Uterus (tissue), 4 donors: ENCODE data around the gene DTD1. TPM values are rescaled to one million over a fixed set of nuclear protein-coding genes. Genes with fewer than 3 reads are reported as not detected.
A peak's percentile ranks its signal among the peaks of the same experiment; 100 is the strongest.

Experiments
- DNase-seq, 2 donors: peaks; one replicate each; pipeline ENCODE4 v3.0.0-alpha.2; 2019 to 2020
- H3K27ac ChIP-seq, 2 donors: fragments of 200-600 bp; sonication (generic); 1 replicate in 1 of 2; 2 replicates in 1 of 2; pipeline ENCODE4 v1.5.1; 2016 to 2018
- H3K27me3 ChIP-seq, 2 donors: fragments of 200-600 bp; sonication (generic); one replicate each; pipeline ENCODE4 v1.5.1; 2018 to 2019; ENCODE audit warnings: control low read depth in 1 of 2
- H3K36me3 ChIP-seq, 2 donors: fragments of 200-600 bp; sonication (generic); one replicate each; pipeline ENCODE4 v1.5.1; 2019; ENCODE audit warnings: control low read depth in 1 of 2
- H3K4me1 ChIP-seq, 2 donors: fragments of 200-600 bp; sonication (generic); one replicate each; pipeline ENCODE4 v1.5.1; 2018 to 2019; ENCODE audit warnings: control low read depth in 1 of 2
- H3K4me3 ChIP-seq, 2 donors: fragments of 200-600 bp; sonication (generic); 1 replicate in 1 of 2; 2 replicates in 1 of 2; pipeline ENCODE4 v1.5.1; 2018 to 2019; ENCODE audit warnings: mild to moderate bottlenecking in 1 of 2
- H3K9me3 ChIP-seq, 2 donors: fragments of 200-600 bp; sonication (generic); one replicate each; pipeline ENCODE4 v1.5.1; 2019; ENCODE audit warnings: control low read depth in 1 of 2
- POLR2A ChIP-seq, 2 donors: fragments of 450-650 bp; IDR thresholded peaks; one replicate each; pipeline ENCODE4 v1.6.1; 2016; ENCODE audit warnings: antibody characterized with exemption in 2 of 2, mild to moderate bottlenecking in 1 of 2, moderate library complexity in 1 of 2
- intact Hi-C: fragments of 100-400 bp; cut with DNase I; formaldehyde crosslinking; loops from one replicate; pipeline ENCODE4 v1.15.1; 2023; ENCODE audit warnings: low total_unique reads
- total RNA-seq, 4 donors: library from RNA; depleted of rRNA in 3 of 4; stranded (reverse); fragments of >200 nt in 3 of 4; gene quantifications; one replicate each; pipeline versions ENCODE4 v1.1.0 to v1.2.4, GENCODE V29; 2014 to 2023
- TF ChIP-seq, protein P1 (sequence below), 4 experiments: fragments of 200-600 bp in 2 of 4; fragments of 450-650 bp in 2 of 4; sonication (generic) in 2 of 4; IDR thresholded peaks; one replicate each; pipeline ENCODE4 v1.5.1; 2016 to 2019; ENCODE audit warnings: antibody characterized with exemption in 4 of 4, mild to moderate bottlenecking in 2 of 4, moderate library complexity in 1 of 4
- donor health status: DM: yes; HTN: yes; CAD: no.

DTD1 gene
- total RNA-seq, 4 donors from 2014 or later = 23.4 to 38.3 (median 30.7) TPM

DNA sequence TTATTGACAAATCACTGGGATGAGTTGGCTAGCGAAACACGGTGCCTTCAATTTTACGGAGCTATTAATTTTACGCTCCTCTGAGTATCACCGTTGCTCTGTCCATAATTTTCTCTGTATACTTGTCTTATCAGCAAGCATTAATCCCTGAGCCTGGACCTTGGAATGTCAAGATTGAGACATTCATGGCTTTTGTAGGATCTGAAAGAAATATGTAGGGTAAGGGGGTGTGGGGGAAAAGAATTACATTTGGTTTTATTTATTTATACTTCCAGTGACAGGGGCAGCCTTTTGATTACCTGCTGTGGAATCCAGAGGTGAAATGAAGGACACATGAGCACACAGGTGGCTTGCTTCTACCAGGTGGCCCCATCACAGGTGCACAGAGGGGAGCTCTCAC lies 46.6 kb downstream of the DTD1 start:
- H3K36me3 ChIP-seq = no peaks in the 10 kb centered on the region
- intact Hi-C loops = no loop called here
- no peak for DNase-seq
- H3K4me1 ChIP-seq = peaks cover 0 to 13% of the 10 kb centered on the region in 2 donors
- no peak for TF ChIP-seq POLR2A (IDR thresholded peaks at IDR 0.05)
- TF ChIP-seq, protein P1, sequence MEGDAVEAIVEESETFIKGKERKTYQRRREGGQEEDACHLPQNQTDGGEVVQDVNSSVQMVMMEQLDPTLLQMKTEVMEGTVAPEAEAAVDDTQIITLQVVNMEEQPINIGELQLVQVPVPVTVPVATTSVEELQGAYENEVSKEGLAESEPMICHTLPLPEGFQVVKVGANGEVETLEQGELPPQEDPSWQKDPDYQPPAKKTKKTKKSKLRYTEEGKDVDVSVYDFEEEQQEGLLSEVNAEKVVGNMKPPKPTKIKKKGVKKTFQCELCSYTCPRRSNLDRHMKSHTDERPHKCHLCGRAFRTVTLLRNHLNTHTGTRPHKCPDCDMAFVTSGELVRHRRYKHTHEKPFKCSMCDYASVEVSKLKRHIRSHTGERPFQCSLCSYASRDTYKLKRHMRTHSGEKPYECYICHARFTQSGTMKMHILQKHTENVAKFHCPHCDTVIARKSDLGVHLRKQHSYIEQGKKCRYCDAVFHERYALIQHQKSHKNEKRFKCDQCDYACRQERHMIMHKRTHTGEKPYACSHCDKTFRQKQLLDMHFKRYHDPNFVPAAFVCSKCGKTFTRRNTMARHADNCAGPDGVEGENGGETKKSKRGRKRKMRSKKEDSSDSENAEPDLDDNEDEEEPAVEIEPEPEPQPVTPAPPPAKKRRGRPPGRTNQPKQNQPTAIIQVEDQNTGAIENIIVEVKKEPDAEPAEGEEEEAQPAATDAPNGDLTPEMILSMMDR (IDR thresholded peaks at IDR 0.05) = no peak
- no peak overlapping the region for H3K4me3 ChIP-seq
- peak overlapping the region; percentile 17 to 63 for H3K27ac ChIP-seq
- no peaks in the 10 kb centered on the region for H3K27me3 ChIP-seq
- no peaks in the 10 kb centered on the region for H3K9me3 ChIP-seq

DNA sequence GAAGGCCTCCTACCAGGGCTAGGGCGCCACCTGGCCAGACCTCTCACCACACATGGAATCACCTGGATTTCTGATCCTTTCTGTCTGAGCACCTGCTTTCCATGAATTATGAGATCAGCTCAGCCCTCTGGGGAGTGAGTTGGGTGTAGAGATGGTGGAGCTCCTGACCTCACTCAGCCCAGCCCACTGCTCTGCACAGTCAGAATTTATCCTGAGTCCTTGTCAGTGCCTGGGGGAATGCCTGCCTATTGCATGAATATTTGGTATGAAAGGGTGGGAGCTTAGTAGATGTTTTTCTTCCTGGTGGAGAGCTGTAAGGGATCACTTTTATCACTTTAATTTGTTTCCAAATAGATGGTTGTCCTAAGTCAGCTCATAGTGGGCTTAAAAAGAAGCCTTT lies 47.5 kb downstream of the DTD1 start:
- no peaks in the 10 kb centered on the region for H3K9me3 ChIP-seq
- peaks cover 0 to 13% of the 10 kb centered on the region in 2 donors for H3K4me1 ChIP-seq
- TF ChIP-seq POLR2A (IDR thresholded peaks at IDR 0.05) = no peak
- TF ChIP-seq, protein P1 (IDR thresholded peaks at IDR 0.05) = no peak
- peak overlapping the region; percentile 63 to 67 for H3K27ac ChIP-seq
- DNase-seq = peak in 1 of 2 donors; percentile 52
- H3K4me3 ChIP-seq = no peak overlapping the region
- no peaks in the 10 kb centered on the region for H3K27me3 ChIP-seq
- H3K36me3 ChIP-seq = no peaks in the 10 kb centered on the region
- intact Hi-C loops = no loop called here

DNA sequence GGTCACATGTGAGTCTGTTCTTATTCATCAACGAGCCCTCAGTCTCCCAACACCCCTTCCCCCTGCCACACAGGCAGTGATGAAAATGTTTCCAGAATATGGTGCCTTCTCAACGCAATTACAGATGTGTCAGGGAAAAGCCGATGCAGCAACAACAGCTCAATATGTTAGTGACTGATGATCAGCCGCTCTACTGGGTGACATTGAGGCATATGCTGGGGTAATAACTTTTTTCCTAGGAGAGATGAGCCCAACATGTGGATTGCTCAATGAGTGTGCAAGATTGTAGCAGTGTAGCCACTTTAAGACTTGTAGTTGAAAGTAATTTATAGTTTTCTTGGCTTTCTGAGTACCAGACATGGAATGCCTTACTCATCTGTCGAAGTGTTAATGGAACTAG lies 49.4 kb downstream of the DTD1 start:
- H3K4me1 ChIP-seq = peaks cover 0 to 13% of the 10 kb centered on the region in 2 donors
- intact Hi-C loops = no loop called here
- H3K27me3 ChIP-seq = no peaks in the 10 kb centered on the region
- no peak for TF ChIP-seq POLR2A (IDR thresholded peaks at IDR 0.05)
- TF ChIP-seq, protein P1 (IDR thresholded peaks at IDR 0.05) = no peak
- H3K4me3 ChIP-seq = no peak overlapping the region
- no peaks in the 10 kb centered on the region for H3K36me3 ChIP-seq
- no peaks in the 10 kb centered on the region for H3K9me3 ChIP-seq
- no peak for DNase-seq
- peak overlapping the region; percentile 63 to 67 for H3K27ac ChIP-seq

DNA sequence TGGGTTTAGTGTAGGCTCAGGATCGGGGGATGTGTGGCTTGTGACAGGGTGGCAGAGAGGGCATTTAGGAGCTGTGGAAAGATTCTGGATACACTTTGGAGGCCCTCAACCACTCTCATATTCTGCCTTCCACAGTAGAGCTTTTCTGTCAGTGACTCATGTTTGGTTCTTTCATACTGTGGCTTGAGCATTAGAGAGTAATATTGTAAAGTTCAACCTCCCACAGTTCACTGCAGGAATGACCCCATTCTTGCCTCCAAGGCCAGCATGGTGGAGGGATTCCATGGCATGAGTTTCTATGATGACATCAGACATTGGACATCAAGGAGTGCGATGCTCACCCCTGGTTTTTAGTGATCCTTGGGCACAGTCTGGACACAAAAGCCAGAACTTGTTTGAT lies 50.9 kb downstream of the DTD1 start:
- peaks cover 0 to 6% of the 10 kb centered on the region in 2 donors for H3K4me1 ChIP-seq
- peak overlapping the region; percentile 17 to 63 for H3K27ac ChIP-seq
- no peak for DNase-seq
- intact Hi-C loops = no loop called here
- H3K27me3 ChIP-seq = no peaks in the 10 kb centered on the region
- no peaks in the 10 kb centered on the region for H3K9me3 ChIP-seq
- TF ChIP-seq, protein P1 (IDR thresholded peaks at IDR 0.05) = no peak
- no peak for TF ChIP-seq POLR2A (IDR thresholded peaks at IDR 0.05)
- no peak overlapping the region for H3K4me3 ChIP-seq
- H3K36me3 ChIP-seq = no peaks in the 10 kb centered on the region

DNA sequence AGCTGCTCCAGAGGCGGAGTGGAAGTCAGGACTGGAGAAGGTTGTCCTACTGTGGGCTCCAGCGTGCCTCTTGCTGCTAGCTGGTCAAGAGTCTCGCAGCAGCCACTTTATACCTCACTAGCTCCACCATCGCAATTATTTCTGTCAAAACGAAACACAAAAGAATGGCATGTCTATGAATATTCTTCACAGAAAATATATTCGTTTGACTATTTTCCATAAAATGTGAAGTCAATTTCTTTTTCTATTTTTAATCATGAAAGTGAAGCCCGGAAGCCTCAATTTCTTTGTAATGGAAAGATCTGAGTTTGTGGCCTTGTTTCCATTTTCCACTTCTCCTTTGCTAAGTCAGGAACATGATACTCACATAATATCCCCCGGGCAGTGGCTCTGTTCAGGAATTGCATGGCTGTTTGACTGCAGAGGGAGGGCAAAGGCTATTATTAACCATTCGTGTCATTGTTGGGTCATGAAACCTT lies 51.7 kb downstream of the DTD1 start:
- H3K4me3 ChIP-seq = no peak overlapping the region
- H3K4me1 ChIP-seq = peaks cover 0 to 6% of the 10 kb centered on the region in 2 donors
- H3K9me3 ChIP-seq = no peaks in the 10 kb centered on the region
- no peak for TF ChIP-seq POLR2A (IDR thresholded peaks at IDR 0.05)
- TF ChIP-seq, protein P1 (IDR thresholded peaks at IDR 0.05) = no peak
- H3K36me3 ChIP-seq = no peaks in the 10 kb centered on the region
- intact Hi-C loops = no loop called here
- no peaks in the 10 kb centered on the region for H3K27me3 ChIP-seq
- DNase-seq = no peak
- peak overlapping the region; percentile 14 to 63 for H3K27ac ChIP-seq
